Measurements from ENCODE around the gene FXYD3. TPM values are rescaled to one million over a fixed set of nuclear protein-coding genes. Genes with fewer than 3 reads are reported as not detected.

The FXYD3 gene
- total RNA-seq, 4 donors from 2014 or later, result 1.7 to 2.0 TPM; not detected in 2

- no peak for TF ChIP-seq CTCF (IDR thresholded peaks at IDR 0.05; ENCODE audit: low read depth)
Observed at GRCh38 chr19:35086455-35086854, 29.2 kb upstream of the FXYD3 start.

GRCh38 chr19:35087393-35087792 lies 28.2 kb upstream of the FXYD3 start:
- no peak for TF ChIP-seq CTCF (IDR thresholded peaks at IDR 0.05; ENCODE audit: low read depth)

- TF ChIP-seq CTCF (IDR thresholded peaks at IDR 0.05; ENCODE audit: low read depth), result no peak
Observed at GRCh38 chr19:35088131-35088913, 27.3 kb upstream of the FXYD3 start.

GRCh38 chr19:35089554-35089953 lies 26.1 kb upstream of the FXYD3 start:
- TF ChIP-seq CTCF (IDR thresholded peaks at IDR 0.05; ENCODE audit: low read depth), result no peak

GRCh38 chr19:35090160-35090505 lies 25.5 kb upstream of the FXYD3 start:
- TF ChIP-seq CTCF (IDR thresholded peaks at IDR 0.05; ENCODE audit: low read depth), result no peak

GRCh38 chr19:35090506-35091214 lies 25.0 kb upstream of the FXYD3 start:
- TF ChIP-seq CTCF (IDR thresholded peaks at IDR 0.05; ENCODE audit: low read depth), result no peak

GRCh38 chr19:35093430-35093829 lies 22.2 kb upstream of the FXYD3 start:
- no peak for TF ChIP-seq CTCF (IDR thresholded peaks at IDR 0.05; ENCODE audit: low read depth)

Data from subcutaneous adipose tissue (tissue), 4 donors.